Measurements from ENCODE around the gene COX7A2.

DNA sequence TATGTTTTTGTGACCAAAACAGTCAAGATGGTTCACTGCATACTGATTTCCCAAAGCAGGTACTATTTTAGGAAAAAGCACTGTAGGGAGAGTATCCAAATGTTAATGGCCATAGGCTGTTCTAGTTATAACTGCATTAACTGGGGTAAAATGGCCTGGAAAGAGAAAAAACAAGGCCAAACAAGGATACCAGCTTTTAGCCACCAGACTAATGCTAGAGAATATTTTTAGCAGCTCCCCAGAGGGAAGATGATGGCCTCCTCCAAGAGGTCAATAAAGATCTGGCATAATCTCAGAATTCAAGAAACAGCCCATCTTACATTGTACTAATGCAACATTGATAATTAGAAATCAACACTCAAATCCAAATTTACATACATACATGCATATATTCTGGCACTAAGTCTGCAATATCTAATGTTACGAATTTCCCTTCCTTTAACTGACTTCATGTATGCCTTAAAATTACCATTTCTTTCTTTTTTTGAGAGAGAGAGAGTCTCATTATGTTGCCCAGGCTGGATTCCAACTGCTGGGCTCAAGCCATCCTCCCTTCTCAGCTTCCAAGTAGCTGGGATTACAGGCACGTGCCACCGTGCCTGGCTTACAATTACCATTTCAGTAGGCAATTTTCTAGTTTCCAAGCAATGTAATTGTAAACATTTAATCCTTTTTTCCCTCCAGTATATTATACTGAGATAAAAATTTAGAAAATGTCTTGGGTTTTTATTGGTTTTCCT is 9.3 kb downstream of the COX7A2 start:
- TF ChIP-seq POLR2A (IDR thresholded peaks at IDR 0.05) (no peak), CTCF (IDR thresholded peaks at IDR 0.05) (no peak), EP300 (IDR thresholded peaks at IDR 0.05) (no peak)
